CD4-positive, alpha-beta T cell treated with Interleukin-10 for 1 hour (primary cell): Measurements from ENCODE around the gene MLF2.

Experiments
- DNase-seq: peaks from one replicate; pipeline ENCODE4 v3.0.0-alpha.2; 2020

Gene MLF2, protein sequence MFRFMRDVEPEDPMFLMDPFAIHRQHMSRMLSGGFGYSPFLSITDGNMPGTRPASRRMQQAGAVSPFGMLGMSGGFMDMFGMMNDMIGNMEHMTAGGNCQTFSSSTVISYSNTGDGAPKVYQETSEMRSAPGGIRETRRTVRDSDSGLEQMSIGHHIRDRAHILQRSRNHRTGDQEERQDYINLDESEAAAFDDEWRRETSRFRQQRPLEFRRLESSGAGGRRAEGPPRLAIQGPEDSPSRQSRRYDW

DNA sequence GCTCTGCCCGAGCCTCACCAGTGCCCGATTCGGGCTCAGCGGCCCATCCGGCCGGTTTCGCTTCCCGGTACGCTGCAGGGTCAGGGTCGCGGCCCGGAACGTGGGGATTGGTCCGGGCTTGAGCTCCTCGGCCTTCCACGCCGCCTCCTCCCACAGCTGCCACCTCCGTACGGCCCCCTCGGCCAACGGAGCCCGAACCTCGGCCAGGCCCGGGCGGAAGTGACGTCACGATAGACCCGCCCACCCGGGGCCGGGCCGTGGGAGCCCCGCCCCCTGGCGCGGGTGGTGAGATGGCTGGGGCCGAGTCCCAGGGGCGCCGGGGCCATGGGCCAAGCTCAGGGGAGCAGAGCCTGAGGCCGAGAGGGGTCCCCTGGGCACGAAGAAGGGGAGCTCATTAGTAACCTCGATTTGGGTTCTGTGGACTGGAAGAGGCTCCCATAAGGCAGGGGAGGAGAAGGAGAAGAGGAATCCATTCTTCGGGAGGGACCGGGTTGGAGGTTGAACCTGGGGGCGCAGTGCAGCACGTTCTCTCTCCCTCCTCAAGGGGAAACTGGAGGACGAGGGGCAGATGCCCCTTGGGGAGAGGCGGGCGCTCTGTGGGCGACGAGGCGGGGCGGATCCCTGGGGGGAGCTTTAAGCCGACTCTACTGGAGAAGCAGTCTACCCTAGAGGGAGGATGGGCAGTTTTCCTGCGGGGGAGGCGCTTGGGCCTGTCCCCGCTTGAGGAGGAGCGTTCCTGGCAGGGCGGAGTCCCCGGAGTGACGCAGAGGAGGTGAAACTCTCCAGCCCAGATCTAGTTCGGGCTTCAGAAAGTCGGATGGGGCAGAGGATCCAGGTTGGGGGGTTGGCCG, at the start of gene MLF2:
MLF2 (minus strand) TSS at position 221 of the 851 bp plus-strand sequence. CDS start 807 bp downstream, outside the sequence.
- DNase-seq: peak; percentile 98

DNA sequence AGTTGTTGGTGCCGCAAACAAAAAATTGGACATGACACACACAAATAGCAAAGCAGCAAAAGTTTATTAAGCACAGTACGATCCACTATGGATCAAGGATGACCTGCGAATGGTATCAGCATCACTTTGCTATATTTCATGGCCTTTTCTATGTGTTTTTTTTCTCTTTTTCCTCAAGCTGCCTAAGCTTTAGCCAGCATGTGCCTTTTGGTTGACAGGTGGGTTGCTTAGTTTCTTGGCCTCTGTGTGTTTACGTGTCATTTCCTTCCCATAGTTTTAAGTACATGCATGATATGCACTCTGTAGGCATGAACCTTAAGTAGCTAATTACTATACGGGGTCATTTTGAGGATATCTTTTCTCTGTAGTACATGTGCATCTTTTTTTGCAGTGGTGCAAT, 46.2 kb upstream of the MLF2 start:
- DNase-seq: no peak

DNA sequence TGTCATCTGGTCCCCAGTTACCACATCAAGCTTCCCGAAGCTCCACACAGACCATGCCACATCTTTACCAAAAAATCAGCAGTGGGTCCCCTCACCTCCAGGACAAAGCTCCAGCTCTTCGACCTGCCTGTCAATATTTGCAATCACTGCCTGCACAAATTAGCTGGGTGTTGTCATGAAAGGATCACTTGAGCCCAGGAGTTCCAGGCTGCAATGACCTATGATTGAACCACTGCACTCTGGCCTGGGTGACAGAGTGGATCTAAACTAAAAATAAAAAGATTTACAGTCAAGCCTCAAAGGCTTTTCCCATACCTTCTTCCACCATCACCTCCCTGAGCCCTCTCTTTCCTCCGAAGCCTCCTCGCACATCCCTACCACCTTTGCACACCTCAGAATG, 43.6 kb upstream of the MLF2 start:
- DNase-seq: no peak

DNA sequence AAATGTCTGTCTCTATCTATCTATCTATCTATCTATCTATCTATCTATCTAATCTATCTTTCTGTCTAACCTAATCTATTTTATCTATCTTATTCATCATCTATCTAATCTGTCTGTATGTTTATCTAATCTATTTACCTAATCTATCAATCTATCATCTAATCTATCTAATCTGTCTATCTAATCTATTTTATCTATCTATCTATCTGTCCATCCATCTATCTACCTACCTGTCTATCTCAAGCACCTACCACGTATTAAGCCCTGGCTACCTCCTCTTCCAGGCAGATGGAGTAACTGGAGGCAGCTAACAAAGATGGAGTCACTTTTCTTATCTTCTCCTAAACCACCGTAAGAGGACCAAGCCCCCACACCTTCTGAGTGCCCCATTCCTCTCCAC, 42.1 kb upstream of the MLF2 start:
- DNase-seq: no peak

DNA sequence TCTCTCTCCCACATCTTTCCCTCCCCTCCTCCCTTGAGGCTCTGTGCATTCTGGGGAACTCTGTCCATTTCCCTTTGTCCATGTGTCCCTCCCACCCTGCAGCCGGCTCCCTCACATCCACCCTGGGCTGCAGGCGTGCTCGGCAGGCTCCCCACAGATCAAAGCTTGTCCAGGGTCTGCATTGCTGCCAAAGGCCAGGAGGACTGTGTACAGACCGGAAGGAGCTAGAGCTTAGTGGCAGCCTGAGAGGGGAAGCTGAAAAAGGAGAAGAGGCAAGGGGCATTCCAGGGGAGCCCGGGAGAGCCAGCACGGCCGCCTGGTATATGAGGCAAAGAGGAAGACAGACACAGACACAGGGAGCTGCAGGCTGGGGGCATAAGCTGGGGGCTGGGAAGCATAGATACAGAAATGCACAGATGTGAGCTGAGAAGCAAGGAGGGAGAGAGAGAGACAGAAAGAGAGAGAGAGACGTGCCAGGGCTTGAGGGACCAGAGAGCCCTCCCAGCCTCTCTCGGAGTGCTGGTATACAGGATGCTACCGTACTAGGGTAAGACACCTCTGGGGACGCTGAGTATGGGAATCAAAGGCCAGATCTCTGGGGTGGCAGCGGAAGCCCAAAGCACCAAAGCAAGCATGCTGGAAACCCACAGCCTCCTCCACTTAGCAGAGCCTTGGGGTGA, 39.7 kb upstream of the MLF2 start:
- peak; percentile 52 for DNase-seq

DNA sequence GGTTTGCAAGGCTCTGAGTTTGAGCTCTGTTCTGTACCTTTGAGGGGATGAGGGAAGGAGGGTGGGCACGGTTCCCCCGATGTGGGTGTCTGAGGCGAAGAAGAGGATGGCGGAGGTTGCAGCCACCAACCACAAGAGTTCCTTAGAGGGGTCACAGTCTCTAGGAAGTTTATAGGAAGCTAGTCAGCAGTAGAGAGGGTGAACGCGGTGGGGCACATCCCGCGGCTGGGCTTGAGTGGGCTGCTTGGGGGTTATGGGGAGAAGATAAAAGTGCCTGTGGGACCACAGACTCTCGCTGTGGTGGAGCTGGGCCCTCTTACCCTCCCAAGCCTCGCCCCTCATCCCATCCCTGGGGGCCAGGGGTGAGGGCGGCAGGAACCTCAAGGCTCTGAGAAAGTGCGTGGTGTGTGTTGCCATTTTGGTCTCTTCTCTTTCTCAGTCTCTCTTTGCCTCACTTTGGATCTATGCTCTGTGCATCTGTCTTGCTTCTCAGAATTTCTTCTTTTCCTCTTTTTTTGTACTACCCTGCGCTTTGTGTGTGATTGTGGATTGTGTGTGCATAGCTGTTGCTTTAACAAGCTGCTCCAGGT, 39.1 kb upstream of the MLF2 start:
- no peak for DNase-seq

DNA sequence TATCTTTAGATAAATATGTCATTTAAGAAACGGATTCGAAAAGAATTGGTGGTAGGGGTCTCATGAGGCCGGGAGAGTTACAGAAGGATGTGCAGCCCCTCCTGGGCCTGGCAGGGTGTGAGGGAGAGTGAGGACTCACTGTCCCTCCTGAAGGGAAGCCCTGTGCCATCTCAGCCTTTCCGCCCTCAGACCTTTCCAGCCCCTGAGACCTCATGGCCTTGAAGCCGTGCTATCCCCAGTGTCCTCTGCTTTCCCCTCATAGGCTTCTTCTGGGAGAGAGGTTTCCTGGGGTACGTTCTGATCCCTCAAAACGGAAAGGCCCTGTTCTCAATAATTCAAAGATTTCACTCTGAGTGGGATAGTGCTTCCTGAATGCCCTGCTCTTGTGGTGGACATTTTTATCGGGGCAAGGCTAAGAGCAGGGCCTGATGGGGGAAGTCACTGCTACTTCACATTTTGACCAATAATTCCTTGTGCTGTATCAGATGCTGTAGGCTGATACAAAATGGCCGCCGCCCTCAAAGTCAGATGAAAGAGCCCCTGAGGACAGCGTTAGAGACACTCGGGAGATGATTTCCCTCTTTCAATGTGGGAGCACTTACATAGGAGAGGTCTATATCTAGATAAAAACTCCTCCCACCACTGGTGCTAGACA, 37.7 kb upstream of the MLF2 start:
- peak; percentile 44 for DNase-seq

DNA sequence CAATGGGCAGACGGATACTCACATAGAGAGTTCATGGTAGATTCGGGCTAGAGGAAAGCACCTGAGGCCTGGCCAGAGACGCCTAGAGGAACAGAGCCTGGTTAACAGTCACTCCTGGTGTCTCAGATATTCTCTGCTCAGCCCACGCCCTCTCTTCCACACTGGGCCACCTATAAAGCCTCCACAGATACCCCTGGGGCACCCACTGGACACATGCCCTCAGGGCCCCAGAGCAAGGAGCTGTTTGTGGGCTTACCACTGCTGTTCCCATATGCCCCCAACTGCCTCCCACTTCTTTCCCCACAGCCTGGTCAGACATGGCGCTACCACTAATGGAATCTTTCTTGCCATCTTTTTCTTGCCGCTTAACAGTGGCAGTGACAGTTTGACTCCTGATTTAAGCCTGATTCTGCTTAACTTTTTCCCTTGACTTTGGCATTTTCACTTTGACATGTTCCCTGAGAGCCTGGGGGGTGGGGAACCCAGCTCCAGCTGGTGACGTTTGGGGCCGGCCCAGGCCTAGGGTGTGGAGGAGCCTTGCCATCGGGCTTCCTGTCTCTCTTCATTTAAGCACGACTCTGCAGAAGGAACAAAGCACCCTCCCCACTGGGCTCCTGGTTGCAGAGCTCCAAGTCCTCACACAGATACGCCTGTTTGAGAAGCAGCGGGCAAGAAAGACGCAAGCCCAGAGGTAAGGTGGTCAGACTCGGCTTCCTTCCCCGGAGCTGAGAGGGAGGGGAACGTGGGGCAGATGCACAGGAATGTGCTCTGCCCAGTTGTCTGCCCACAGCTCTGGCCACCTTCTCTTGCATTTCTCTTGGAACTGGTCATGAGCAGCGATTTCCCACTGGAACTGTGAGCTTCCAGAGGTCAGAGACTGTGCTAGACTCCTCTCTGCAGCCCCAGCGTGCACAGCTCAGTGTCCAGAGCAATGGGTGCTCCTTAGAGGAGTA, 36.3 kb upstream of the MLF2 start, which contains the start of gene CD4:
CD4 (plus strand) TSS at position 557 of the 953 bp plus-strand sequence. CDS start 10,611 bp downstream, outside the sequence.
- DNase-seq: peak; percentile 75

DNA sequence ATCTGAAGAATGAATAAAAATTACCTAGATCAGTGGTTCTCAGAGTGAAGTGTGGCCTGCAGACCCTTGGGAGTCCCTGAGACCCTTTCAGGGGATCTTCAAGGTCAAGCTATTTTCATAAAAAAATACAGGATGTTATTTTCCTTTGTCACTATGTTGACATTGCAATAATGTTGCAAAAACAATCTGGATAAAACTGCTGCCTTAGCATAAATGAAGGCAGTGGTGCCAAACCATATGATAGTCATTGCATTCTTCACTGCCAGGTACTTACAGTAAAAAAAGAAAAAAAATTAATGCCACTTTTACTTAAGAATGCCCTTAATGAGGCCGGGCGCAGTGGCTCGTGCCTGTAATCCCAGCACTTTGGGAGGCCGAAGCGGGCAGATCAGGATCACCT, 34.4 kb upstream of the MLF2 start:
- DNase-seq: no peak

DNA sequence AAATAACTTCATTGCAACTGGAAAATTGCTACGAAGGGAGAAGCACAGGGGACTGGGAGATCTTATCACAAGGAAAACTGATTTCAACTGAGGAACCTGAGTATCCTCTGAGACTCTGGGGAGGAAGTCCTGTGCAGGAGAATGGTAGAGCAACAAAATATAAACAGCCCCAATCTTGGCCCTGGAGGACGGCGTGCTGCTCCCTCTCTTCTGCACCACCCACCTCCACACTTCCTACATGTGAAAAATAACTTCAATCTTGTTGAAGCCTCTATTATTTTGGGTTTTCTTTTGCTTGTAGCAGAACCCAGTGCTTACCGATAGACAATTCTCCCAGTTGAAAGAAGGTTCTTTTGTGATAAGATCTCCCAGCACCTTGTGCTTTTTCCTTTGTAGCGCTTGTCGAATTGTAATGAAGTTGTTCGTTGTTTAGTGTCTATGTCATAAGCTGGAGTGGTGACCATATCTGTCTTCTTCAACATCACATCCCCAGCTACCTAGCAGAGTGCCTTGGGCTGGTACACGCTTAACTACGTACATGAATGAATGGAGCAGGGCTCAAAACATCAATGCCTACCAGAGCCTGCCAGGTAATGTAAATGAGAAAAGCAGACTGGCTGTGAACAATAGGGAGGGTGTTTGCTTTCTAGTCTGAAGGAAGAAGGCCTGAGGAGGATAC, 33.6 kb upstream of the MLF2 start:
- DNase-seq: peak; percentile 43

DNA sequence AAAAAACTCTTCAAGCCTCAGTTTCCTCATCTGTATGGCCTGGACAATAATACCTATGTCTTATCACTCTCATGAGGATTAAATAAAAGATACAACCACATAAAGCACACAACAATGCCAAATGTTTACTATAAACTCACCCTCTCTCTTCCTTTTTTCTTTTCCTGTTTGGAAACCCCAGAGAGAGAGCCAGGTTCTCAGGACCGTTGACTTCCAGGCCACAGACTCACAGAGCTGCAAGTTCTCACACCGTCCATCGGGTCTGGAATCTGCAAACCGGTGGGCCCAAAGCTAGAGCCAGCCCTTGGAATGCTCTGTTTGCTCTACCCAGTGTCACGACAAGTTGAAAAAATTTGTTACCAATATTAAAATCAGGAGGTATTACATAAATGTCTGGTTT, 31.8 kb upstream of the MLF2 start:
- DNase-seq: no peak

DNA sequence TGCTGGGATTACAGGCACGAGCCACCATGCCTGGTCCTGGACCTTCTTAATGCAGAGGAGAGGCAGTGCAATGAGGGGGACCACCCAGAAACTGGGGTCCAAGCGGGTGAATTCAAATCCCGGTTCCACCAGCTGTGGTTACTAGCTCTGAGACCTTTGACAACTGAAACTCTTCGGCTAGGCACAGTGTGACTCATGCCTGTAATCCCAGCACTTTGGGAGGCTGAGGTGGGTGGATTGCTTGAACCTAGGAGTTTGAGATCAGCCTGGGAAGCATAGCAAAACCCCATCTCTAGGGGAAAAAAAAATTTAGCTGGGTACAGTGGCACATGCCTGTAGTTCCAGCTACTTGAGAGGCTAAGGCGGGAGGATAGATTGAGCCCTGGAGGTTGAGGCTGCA, 31.4 kb upstream of the MLF2 start:
- no peak for DNase-seq

DNA sequence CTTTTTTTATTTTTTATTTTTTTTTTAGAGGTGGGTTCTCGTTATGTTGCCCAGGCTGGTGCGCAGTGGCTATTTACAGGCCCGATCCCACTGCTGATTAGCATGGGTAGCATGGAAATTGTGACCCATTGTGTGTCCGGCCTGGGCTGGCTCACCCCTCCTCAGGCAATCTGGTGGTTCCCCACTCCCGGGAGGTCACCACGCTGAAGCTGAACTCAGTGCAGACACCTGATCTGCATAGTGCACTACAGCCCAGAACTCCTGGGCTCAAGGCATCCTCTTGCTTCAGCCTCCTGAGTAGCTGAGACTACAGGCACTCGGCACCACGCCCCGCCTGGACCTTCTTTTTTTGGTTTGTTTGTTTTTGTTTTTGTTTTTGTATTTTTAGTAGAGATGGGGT, 30.9 kb upstream of the MLF2 start:
- DNase-seq: no peak

DNA sequence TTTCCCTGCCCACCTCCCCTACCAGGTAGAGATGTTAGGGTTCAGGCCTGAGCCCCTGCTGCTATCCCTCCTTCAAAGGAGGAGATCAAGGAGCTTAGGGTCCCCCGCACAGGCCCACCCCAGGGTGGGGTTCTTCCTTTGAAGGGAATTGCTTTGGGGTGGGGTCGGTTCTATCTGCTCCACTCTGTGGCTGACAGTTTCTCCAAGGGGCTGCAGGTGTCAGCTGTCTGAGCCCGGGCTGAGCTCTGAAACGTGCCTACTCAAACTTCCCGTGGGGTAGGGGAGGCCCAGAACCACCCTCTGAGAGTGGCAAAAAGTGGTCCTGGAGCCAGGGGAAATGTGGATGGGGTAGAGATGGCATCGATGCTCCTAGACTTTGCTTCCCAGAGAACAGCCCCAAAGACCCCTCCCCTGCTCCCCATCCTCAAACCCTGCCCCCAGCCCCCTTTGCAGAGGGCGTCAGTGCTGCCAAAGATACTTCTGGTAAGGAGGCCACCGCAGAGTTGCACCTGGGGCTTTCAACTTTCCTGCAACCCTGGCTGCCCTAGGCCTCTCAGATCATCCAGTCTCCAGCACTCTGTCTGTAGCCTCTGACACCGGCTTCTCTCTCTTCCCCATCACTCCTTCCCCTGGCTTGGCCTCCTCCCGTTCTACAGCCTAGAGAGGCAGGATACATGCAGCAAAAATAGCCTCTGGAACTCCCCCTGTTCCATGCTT, 30.1 kb upstream of the MLF2 start:
- DNase-seq: no peak

DNA sequence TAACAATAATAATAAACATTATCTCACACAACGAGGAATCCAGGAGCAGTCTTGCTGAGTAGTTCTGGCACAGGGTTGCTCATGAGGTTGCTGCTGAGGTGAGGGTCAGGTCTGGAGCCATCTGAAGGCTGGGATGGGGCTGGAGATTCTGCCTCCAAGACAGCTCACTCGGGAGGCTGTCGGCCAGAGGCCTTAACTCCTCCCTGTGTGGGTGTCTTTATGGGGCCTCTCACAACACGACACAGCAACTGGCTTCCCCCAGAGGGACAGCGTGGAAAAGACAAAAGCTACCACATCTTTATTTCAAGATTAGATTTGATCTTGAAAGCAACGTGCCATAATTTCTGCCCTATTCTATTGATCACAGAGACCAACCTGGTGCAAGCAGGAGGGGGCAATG, 29.2 kb upstream of the MLF2 start:
- no peak for DNase-seq

DNA sequence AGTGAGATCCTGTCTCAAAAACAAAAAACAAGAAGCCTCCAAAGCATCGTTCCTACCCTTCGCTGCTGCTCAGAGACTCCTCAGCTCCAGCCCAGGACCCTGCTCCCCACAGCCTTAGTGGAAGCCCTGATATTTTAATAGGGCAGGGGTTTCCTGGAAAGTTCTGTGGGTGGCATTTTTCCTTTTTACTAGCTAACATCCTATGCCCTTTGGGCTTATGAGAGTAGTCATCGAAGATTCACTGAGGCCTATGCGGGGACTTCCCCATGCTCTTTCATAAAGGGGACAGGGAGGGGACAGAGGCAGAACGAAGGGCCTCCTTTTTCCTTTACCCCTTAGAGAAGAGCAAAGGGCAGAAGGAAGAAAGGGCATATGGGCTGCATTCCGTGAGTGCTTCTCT, 27.6 kb upstream of the MLF2 start:
- DNase-seq: no peak

DNA sequence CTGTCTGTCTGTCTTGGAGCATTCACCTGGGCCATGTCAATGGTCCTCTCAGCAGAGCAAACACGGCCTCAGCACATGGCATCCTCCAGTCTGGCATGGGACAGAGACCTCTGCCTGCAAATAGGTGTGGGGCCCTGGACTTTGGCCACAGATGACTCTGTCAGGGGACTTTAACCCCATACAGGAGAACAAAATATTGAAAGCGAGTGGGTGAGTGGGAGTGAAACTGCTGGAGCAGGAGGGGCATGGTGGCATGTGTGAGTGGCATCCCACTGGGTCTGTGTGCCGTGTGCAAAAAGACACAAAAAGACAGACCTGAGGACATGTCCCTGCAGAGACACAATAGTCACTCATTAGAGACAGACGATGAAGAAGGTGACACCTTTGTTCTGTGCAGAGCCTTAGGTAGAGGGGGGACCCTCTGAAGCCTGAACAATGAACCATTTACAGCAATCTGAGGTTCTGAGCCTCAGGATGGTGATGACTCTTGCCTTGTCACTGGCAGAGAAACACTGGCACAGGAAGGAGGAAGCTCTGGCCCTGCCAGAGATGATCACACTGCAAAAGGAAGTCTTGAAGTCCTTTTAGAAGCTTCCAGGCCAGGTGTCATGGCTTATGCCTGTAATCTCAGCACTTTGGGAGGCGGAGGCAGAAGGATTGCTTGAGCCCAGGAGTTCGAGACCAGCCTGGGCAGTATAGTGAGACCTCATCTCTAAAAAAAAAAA, 26.9 kb upstream of the MLF2 start:
- no peak for DNase-seq

DNA sequence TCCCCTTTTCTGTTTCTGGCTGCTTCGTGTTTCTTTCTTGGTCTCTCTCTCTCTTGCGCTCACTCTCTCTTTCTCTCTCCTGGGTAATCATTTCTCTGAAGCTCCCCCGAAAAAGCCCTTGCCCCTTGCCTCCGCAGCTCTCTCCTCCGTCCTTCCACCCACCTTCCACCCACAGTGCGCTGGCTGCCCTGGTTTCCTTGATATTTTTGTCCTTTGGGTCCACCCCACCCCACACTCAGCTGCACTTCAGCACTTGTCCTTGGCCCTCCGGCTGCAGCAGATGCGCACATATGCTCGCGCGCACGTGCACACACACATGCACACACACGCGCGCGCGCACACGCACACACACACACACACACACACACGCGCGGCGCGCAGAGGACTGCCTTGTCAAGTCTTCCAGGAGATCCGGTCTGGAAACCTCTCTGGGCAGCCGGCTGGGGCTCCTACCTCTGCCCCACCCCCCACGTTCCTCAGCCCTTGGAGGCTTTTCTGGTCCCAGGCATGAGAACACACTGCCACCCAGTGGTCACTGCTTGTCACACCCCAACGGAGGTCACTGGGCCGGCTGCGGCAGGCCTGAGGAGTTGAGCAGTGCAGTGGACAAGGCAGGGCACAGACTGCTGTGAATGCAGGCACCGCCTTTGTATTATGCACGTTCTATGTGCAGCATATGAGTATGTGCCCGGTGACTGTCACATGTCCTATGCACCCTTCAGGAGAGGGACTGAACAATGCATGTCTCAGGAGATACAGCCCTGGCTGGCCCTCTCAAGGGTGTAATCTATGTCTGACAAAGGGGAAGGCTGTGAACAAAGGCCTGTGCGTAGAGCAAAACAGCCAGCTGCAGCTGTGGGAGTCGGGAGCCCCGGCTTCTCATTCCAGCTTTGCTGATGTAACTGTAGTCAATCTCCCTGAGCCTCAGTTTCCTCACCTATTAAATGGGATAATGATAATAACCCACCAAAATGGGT, 25.9 kb upstream of the MLF2 start:
- DNase-seq: peak; percentile 90
